HEK293T (cell line): Measurements from ENCODE around the gene TNRC18.

Experiments used
- BHLHE40 ChIP-seq: fragments of 450-650 bp; IDR thresholded peaks from 2 replicates; pipeline ENCODE4 v1.6.1; 2016; ENCODE audit warnings: mild to moderate bottlenecking, moderate library complexity, borderline replicate concordance
- CTBP1 ChIP-seq: fragments of 450-650 bp; IDR thresholded peaks from 2 replicates; pipeline ENCODE4 v1.6.1; 2016; ENCODE audit warnings: borderline replicate concordance
- ELF4 ChIP-seq: fragments of 450-650 bp; IDR thresholded peaks from 2 replicates; pipeline ENCODE4 v1.6.1; 2017; ENCODE audit warnings: antibody characterized with exemption
- FOXA1 ChIP-seq: fragments of 450-650 bp; IDR thresholded peaks from 2 replicates; pipeline ENCODE4 v1.6.1; 2016; ENCODE audit warnings: mild to moderate bottlenecking
- FOXK2 ChIP-seq: fragments of 450-650 bp; IDR thresholded peaks from 2 replicates; pipeline ENCODE4 v1.6.1; 2016; ENCODE audit warnings: mild to moderate bottlenecking
- FOXM1 ChIP-seq: fragments of 450-650 bp; IDR thresholded peaks from 2 replicates; pipeline ENCODE4 v1.6.1; 2017; ENCODE audit warnings: mild to moderate bottlenecking, borderline replicate concordance
- HDGF ChIP-seq: fragments of 450-650 bp; IDR thresholded peaks from 2 replicates; pipeline ENCODE4 v1.6.1; 2017; ENCODE audit warnings: antibody characterized with exemption, borderline replicate concordance
- LEF1 ChIP-seq: fragments of 450-650 bp; IDR thresholded peaks from 2 replicates; pipeline ENCODE4 v1.6.1; 2017; ENCODE audit warnings: mild to moderate bottlenecking, borderline replicate concordance
- NFRKB ChIP-seq: fragments of 450-650 bp; IDR thresholded peaks from 2 replicates; pipeline ENCODE4 v1.6.1; 2016; ENCODE audit warnings: mild to moderate bottlenecking, moderate library complexity
- SP1 ChIP-seq: fragments of 450-650 bp; IDR thresholded peaks from 2 replicates; pipeline ENCODE4 v1.6.1; 2017
- SUZ12 ChIP-seq: fragments of 450-650 bp; IDR thresholded peaks from 2 replicates; pipeline ENCODE4 v1.6.1; 2016; ENCODE audit warnings: mild to moderate bottlenecking
- TARDBP ChIP-seq: fragments of 450-650 bp; IDR thresholded peaks from 2 replicates; pipeline ENCODE4 v1.6.1; 2016
- ZNF384 ChIP-seq: fragments of 450-650 bp; IDR thresholded peaks from 2 replicates; pipeline ENCODE4 v1.6.1; 2016
- TF ChIP-seq, protein P1 (sequence below): fragments of 450-650 bp; IDR thresholded peaks from 2 replicates; pipeline ENCODE4 v1.6.1; 2016

DNA sequence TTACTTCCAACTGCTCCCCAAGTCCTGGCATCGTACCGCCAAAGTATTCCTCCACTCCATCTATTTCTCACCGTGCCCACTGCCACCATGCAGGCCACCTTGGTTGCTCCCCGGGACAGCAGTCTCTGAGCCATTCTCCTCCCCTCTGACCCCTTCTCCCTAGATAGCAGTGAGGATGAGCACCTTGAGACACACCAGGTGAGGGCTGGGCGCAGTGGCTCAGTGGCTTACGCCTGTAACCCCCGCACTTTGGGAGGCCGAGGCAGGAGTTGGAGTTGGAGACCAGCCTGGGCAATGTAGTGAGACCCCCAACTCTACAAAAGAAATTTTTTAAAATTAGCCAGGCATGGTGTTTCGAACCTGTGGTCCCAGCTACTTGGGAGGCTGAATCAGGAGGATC lies 136.7 kb downstream of the TNRC18 start:
- TF ChIP-seq BHLHE40 (no peak), ELF4 (no peak), SP1 (no peak), TARDBP (no peak), FOXM1 (no peak), ZNF384 (no peak), CTBP1 (no peak), FOXK2 (no peak), FOXA1 (no peak), NFRKB (no peak), SUZ12 (no peak), HDGF (no peak), LEF1 (no peak)
- TF ChIP-seq, protein P1, sequence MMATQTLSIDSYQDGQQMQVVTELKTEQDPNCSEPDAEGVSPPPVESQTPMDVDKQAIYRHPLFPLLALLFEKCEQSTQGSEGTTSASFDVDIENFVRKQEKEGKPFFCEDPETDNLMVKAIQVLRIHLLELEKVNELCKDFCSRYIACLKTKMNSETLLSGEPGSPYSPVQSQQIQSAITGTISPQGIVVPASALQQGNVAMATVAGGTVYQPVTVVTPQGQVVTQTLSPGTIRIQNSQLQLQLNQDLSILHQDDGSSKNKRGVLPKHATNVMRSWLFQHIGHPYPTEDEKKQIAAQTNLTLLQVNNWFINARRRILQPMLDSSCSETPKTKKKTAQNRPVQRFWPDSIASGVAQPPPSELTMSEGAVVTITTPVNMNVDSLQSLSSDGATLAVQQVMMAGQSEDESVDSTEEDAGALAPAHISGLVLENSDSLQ = no peak
